HEK293 (cell line): ENCODE results near the gene EXOC2.

Experiments
- CTCF ChIA-PET: fragments of 350-600 bp; formaldehyde crosslinking; extraction: SDS; loops from one replicate; lab custom pipeline; 2021; ENCODE audit warnings: antibody characterized with exemption; lab: Yijun Ruan, JAX
- POLR2A ChIA-PET: fragments of 300-600 bp; formaldehyde crosslinking; extraction: SDS; loops from one replicate; lab custom pipeline; 2020; ENCODE audit warnings: antibody characterized with exemption, inconsistent platforms; lab: Yijun Ruan, JAX
- H3K27ac ChIP-seq: fragments of 200-500 bp; sonication (Bioruptor generic); 2 replicates; pipeline ENCODE4 v1.5.1; 2014; ENCODE audit warnings: low read depth, low read length, control low read depth, inconsistent platforms; ENCODE audit errors: extremely low read depth
- H3K36me3 ChIP-seq, 2 experiments: fragments of 200-500 bp in 1 of 2; sonication (Bioruptor generic) in 1 of 2; 1 replicate in 1 of 2; 2 replicates in 1 of 2; pipeline ENCODE4 v1.5.1; 2014 to 2017; ENCODE audit warnings: inconsistent platforms in 2 of 2, low read length in 2 of 2; ENCODE audit not compliant: control insufficient read depth in 2 of 2, insufficient read depth in 1 of 2
- H3K4me1 ChIP-seq: fragments of 200-500 bp; sonication (Bioruptor generic); 2 replicates; pipeline ENCODE4 v1.5.1; 2014; ENCODE audit warnings: mild to moderate bottlenecking, low read length, inconsistent platforms; ENCODE audit not compliant: control insufficient read depth, insufficient read depth
- H3K4me3 ChIP-seq: 2 replicates; pipeline ENCODE4 v1.5.1; 2011; ENCODE audit warnings: low read depth, mild to moderate bottlenecking, control low read depth, low read length, moderate library complexity
- H3K9me3 ChIP-seq: fragments of 200-500 bp; sonication (Bioruptor generic); 2 replicates; pipeline ENCODE4 v1.5.1; 2014; ENCODE audit warnings: low read depth, low read length, inconsistent platforms; ENCODE audit not compliant: control insufficient read depth, insufficient read depth
- GFI1B ChIP-seq: fragments of 450-650 bp; formaldehyde crosslinking; IDR thresholded peaks from 2 replicates; pipeline ENCODE4 v1.5.1; 2016; ENCODE audit warnings: missing biosample characterization, missing genetic modification characterization
- MEIS1 ChIP-seq: sonication (generic); formaldehyde crosslinking; IDR thresholded peaks from 2 replicates; pipeline ENCODE4 v1.8.1; 2022; ENCODE audit warnings: missing genetic modification reagents, mild to moderate bottlenecking, borderline replicate concordance
- MZF1 ChIP-seq: fragments of 450-650 bp; formaldehyde crosslinking; IDR thresholded peaks from 2 replicates; pipeline ENCODE4 v1.5.1; 2017; ENCODE audit warnings: missing biosample characterization, missing genetic modification characterization, borderline replicate concordance
- PRDM1 ChIP-seq: fragments of 450-650 bp; formaldehyde crosslinking; IDR thresholded peaks from 2 replicates; pipeline ENCODE4; 2016; ENCODE audit warnings: missing biosample characterization, missing genetic modification characterization
- PRDM4 ChIP-seq: fragments of 450-650 bp; formaldehyde crosslinking; IDR thresholded peaks from 2 replicates; pipeline ENCODE4 v1.5.1; 2017; ENCODE audit warnings: missing biosample characterization, missing genetic modification characterization
- ZIC2 ChIP-seq: fragments of 450-650 bp; formaldehyde crosslinking; IDR thresholded peaks from 2 replicates; pipeline ENCODE4 v1.5.1; 2016; ENCODE audit warnings: missing biosample characterization, missing genetic modification characterization
- ZNF132 ChIP-seq: fragments of 450-650 bp; formaldehyde crosslinking; IDR thresholded peaks from 2 replicates; pipeline ENCODE4 v1.5.1; 2017; ENCODE audit warnings: missing biosample characterization, missing genetic modification characterization, borderline replicate concordance
- ZNF274 ChIP-seq, 2 experiments: fragments of 200-500 bp in 1 of 2; fragments of 450-650 bp in 1 of 2; sonication (Bioruptor generic) in 1 of 2; formaldehyde crosslinking in 1 of 2; IDR thresholded peaks; 2 replicates each; pipeline versions ENCODE4 v1.5.1 to v1.6.1; 2014 to 2016; ENCODE audit warnings: borderline replicate concordance in 1 of 2, inconsistent platforms in 1 of 2, low read length in 1 of 2, missing biosample characterization in 1 of 2, missing genetic modification characterization in 1 of 2
- ZNF311 ChIP-seq: fragments of 450-650 bp; formaldehyde crosslinking; IDR thresholded peaks from 2 replicates; pipeline ENCODE4 v1.5.1; 2017; ENCODE audit warnings: missing biosample characterization, missing genetic modification characterization, borderline replicate concordance
- ZNF324 ChIP-seq: fragments of 450-650 bp; formaldehyde crosslinking; IDR thresholded peaks from 2 replicates; pipeline ENCODE4 v1.5.1; 2016; ENCODE audit warnings: missing biosample characterization, missing genetic modification characterization
- ZNF350 ChIP-seq: fragments of 450-650 bp; formaldehyde crosslinking; IDR thresholded peaks from 2 replicates; pipeline ENCODE4 v1.5.0; 2017; ENCODE audit warnings: missing biosample characterization, mild to moderate bottlenecking, missing genetic modification characterization
- ZNF501 ChIP-seq: fragments of 450-650 bp; formaldehyde crosslinking; IDR thresholded peaks from 2 replicates; pipeline ENCODE4 v1.5.1; 2016; ENCODE audit warnings: missing biosample characterization, missing genetic modification characterization
- ZNF514 ChIP-seq: fragments of 450-650 bp; formaldehyde crosslinking; IDR thresholded peaks from 2 replicates; pipeline ENCODE4 v1.5.1; 2016; ENCODE audit warnings: missing biosample characterization, missing genetic modification characterization
- ZNF521 ChIP-seq: fragments of 450-650 bp; formaldehyde crosslinking; IDR thresholded peaks from 2 replicates; pipeline ENCODE4 v1.5.1; 2017; ENCODE audit warnings: missing biosample characterization, mild to moderate bottlenecking, missing genetic modification characterization
- ZNF544 ChIP-seq: fragments of 450-650 bp; formaldehyde crosslinking; IDR thresholded peaks from 2 replicates; pipeline ENCODE4 v1.5.0; 2017; ENCODE audit warnings: missing biosample characterization, missing genetic modification characterization
- ZNF549 ChIP-seq: fragments of 450-650 bp; IDR thresholded peaks from 2 replicates; pipeline ENCODE4 v1.5.1; 2018; ENCODE audit warnings: missing biosample characterization, missing genetic modification characterization, mild to moderate bottlenecking, inconsistent platforms, moderate library complexity
- ZNF561 ChIP-seq: fragments of 450-650 bp; IDR thresholded peaks from 2 replicates; pipeline ENCODE4 v1.5.1; 2018; ENCODE audit warnings: missing biosample characterization, missing genetic modification characterization, borderline replicate concordance
- ZNF707 ChIP-seq: fragments of 450-650 bp; formaldehyde crosslinking; IDR thresholded peaks from 2 replicates; pipeline ENCODE4 v1.5.1; 2016; ENCODE audit warnings: missing biosample characterization, missing genetic modification characterization
- ZNF830 ChIP-seq: fragments of 450-650 bp; IDR thresholded peaks from 2 replicates; pipeline ENCODE4 v1.5.0; 2018; ENCODE audit warnings: missing biosample characterization, missing genetic modification characterization, low read depth, mild to moderate bottlenecking, moderate library complexity
- ZSCAN18 ChIP-seq: fragments of 450-650 bp; formaldehyde crosslinking; IDR thresholded peaks from 2 replicates; pipeline ENCODE4 v1.5.1; 2016; ENCODE audit warnings: missing biosample characterization, missing genetic modification characterization
- ZXDB ChIP-seq: fragments of 450-650 bp; formaldehyde crosslinking; IDR thresholded peaks from 2 replicates; pipeline ENCODE4 v1.5.1; 2016; ENCODE audit warnings: missing biosample characterization, missing genetic modification characterization
- TF ChIP-seq, protein P1 (sequence below): fragments of 450-650 bp; formaldehyde crosslinking; IDR thresholded peaks from 2 replicates; pipeline ENCODE4 v1.5.1; 2017; ENCODE audit warnings: missing biosample characterization, missing genetic modification characterization

EXOC2 gene

DNA sequence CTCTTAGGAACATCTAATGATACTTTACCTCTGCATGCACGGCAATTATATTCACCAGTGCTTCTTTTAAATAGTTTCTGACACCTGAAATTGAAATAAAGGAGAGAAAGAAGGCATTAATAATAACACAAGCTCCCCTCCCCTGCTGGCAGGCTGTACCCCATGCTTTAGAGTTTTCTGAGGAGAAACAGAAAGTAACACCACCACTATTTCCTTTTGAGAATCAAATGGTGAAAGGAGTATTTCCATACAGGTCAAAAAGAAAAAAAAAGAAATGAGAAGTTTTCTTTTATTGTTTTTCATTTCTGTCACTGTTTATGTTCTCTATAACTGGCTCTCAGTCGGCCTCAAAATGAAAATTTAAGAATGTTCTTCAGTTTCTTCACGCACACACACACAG lies 193.3 kb downstream of the EXOC2 start (continued):
- TF ChIP-seq PRDM1 (no peak), ZNF561 (tag by site-specific recombination) (no peak), ZNF501 (no peak), ZNF544 (tag by site-specific recombination) (no peak)

DNA sequence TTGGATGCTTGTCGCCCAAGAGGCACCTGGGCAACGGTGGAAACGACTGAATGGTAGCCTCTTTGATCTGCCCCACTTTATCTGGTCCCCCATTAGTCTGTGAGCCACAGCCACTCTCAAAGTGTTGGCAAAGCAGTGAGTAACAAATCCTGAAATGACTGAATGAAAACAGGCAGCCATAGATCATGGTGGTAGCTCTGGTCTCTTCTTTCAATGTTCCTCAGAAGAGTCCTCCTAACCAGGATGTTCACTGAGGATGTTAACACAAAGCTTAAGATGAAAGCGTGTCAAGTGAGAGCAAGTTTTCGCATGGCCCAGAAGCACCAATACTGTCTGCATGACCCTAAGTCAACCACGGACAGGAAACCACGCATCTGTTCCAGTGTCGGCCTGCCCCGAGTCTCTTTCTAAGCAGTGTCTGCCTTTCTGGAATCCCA lies 194.1 kb downstream of the EXOC2 start:
- H3K36me3 ChIP-seq, result peaks cover 0 to 15% of the 10 kb centered on the region in 2 experiments
- TF ChIP-seq ZXDB (tag by site-specific recombination), result no peak
- TF ChIP-seq, protein P1, sequence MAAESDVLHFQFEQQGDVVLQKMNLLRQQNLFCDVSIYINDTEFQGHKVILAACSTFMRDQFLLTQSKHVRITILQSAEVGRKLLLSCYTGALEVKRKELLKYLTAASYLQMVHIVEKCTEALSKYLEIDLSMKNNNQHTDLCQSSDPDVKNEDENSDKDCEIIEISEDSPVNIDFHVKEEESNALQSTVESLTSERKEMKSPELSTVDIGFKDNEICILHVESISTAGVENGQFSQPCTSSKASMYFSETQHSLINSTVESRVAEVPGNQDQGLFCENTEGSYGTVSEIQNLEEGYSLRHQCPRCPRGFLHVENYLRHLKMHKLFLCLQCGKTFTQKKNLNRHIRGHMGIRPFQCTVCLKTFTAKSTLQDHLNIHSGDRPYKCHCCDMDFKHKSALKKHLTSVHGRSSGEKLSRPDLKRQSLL (tag by site-specific recombination), result no peak
- no peak for TF ChIP-seq ZNF521 (tag by site-specific recombination)
- no peak for TF ChIP-seq ZNF132
- no peak for TF ChIP-seq ZSCAN18 (tag by site-specific recombination)
- no peak for TF ChIP-seq MZF1
- TF ChIP-seq ZNF350, result no peak
- no peak for TF ChIP-seq ZNF311 (tag by site-specific recombination)
- no peak for TF ChIP-seq ZNF707
- TF ChIP-seq ZNF324 (tag by site-specific recombination), result no peak
- TF ChIP-seq MEIS1, result no peak
- no peak for TF ChIP-seq PRDM4
- TF ChIP-seq GFI1B (tag by site-specific recombination), result no peak
- TF ChIP-seq ZNF549, result no peak
- no peak for TF ChIP-seq ZNF561 (tag by site-specific recombination)
- no peak for TF ChIP-seq ZIC2 (tag by site-specific recombination)
- TF ChIP-seq ZNF514 (tag by site-specific recombination), result no peak
- no peak for TF ChIP-seq ZNF830 (tag by site-specific recombination)
- TF ChIP-seq ZNF274 (IDR thresholded peaks at IDR 0.05; ENCODE audit: low read length), result no peak
- TF ChIP-seq ZNF274 (tag by site-specific recombination; IDR thresholded peaks at IDR 0.05; ENCODE audit: borderline replicate concordance), result no peak
- no peaks in the 10 kb centered on the region for H3K9me3 ChIP-seq
- no peak overlapping the region for H3K4me3 ChIP-seq
- H3K4me1 ChIP-seq, result no peaks in the 10 kb centered on the region
- ChIA-PET POLR2A (no interaction called here), CTCF (no interaction called here)
- no peak overlapping the region for H3K27ac ChIP-seq
